Suprapubic skin (tissue), 4 donors: ENCODE data around the gene TADA3.

ENCODE experiments used
- CTCF ChIP-seq, 2 donors: fragments of 200-600 bp in 1 of 2; fragments of 450-650 bp in 1 of 2; sonication (generic) in 1 of 2; IDR thresholded peaks; one replicate each; pipeline ENCODE4 v1.5.1; 2016 to 2019; ENCODE audit warnings: antibody characterized with exemption in 2 of 2, mild to moderate bottlenecking in 1 of 2, moderate library complexity in 1 of 2
- EP300 ChIP-seq: sonication (generic); formaldehyde crosslinking; IDR thresholded peaks from one replicate; pipeline ENCODE4 v1.6.1; 2017; ENCODE audit warnings: antibody characterized with exemption
- POLR2A ChIP-seq, 2 donors: fragments of 450-650 bp; IDR thresholded peaks; one replicate each; pipeline ENCODE4 v1.6.1; 2017; ENCODE audit warnings: antibody characterized with exemption in 2 of 2, mild to moderate bottlenecking in 2 of 2, moderate library complexity in 2 of 2
- POLR2AphosphoS5 ChIP-seq, 3 donors: sonication (generic); formaldehyde crosslinking; IDR thresholded peaks; one replicate each; pipeline ENCODE4 v1.6.1; 2017; ENCODE audit warnings: antibody characterized with exemption in 3 of 3

- no peak for TF ChIP-seq CTCF (IDR thresholded peaks at IDR 0.05)
- no peak for TF ChIP-seq POLR2A (IDR thresholded peaks at IDR 0.05)
- TF ChIP-seq EP300: no peak
- TF ChIP-seq POLR2AphosphoS5 (IDR thresholded peaks at IDR 0.05): no peak
Measured at GRCh38 chr3:9818666-9819335, 26.5 kb upstream of the TADA3 start.
